ENCODE results near the gene SH2D3A. TPM values are rescaled to one million over a fixed set of nuclear protein-coding genes. Genes with fewer than 3 reads are reported as not detected.

SH2D3A gene
- total and polyA plus RNA-seq, 2 experiments from 2014 or later = 14.8 to 19.6 TPM

DNA sequence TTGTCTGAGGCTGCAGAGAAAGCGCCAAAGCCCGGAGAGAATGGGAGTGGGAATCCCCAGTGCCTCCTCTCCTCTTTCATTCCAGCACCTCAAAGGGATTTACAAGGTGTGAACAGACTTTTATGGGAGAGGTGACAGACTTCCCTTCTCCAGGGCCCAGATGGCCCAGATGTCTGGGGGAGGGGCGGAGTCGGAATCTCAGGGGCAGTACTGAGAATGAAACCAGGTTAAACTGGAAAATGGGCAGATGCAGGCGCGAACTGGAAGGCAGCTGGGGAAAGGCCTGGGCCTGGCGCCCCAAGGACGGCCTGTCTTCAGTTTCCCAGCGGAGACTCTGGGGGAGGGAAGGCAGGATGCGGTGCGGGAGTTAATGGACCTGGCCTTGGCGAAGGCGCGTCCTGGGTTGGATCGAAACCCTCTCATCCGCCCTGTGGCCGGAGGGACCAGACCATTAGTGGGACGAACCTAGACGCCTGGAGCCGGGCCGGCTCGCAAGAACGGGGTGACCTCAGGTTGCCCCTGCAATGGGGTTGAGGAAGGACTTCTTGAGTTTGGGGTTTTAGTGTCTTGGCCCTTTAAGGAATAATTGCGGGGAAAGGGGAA is 28.3 kb downstream of the SH2D3A start:
- H2AFZ ChIP-seq = peak overlapping the region; percentile 81
- H3K4me3 ChIP-seq = peak overlapping the region; percentile 17

GRCh38 chr19:6737873-6738786 is 29.1 kb downstream of the SH2D3A start:
- peak overlapping the region; percentile 86 for H3K4me2 ChIP-seq
- H3K9me3 ChIP-seq (ENCODE audit: low read depth) = no peaks in the 10 kb centered on the region
- H3K4me3 ChIP-seq = no peak overlapping the region
- peak; percentile 89 for DNase-seq (ENCODE audit: low spot score)
- peaks cover 32% of the 10 kb centered on the region for H3K4me1 ChIP-seq (ENCODE audit: insufficient read depth)
- peaks cover 5% of the 10 kb centered on the region for H4K20me1 ChIP-seq (ENCODE audit: insufficient read depth, poor library complexity, severe bottlenecking)
- H3K9me2 ChIP-seq (replicated peaks; ENCODE audit: insufficient read depth) = no peaks in the 10 kb centered on the region
- peak overlapping the region; percentile 98 for H3K27ac ChIP-seq
- H2AFZ ChIP-seq = peak overlapping the region; percentile 81
- no peak for TF ChIP-seq EZH2 (IDR thresholded peaks at IDR 0.05; ENCODE audit: borderline replicate concordance)
- no peak for TF ChIP-seq EZH2phosphoT487 (IDR thresholded peaks at IDR 0.05; ENCODE audit: low read depth, severe bottlenecking, unreplicated experiment)
- TF ChIP-seq CTCF (IDR thresholded peaks at IDR 0.05; ENCODE audit: poor library complexity) = peak; percentile 68
- WGBS (ENCODE audit: low lambda C conversion rate, missing lambda C conversion rate) = 8% methylated on average over 13 of the region's 13 CpGs
- H3K27me3 ChIP-seq = no peaks in the 10 kb centered on the region
- H3K36me3 ChIP-seq (replicated peaks; ENCODE audit: insufficient read depth, low read depth) = no peaks in the 10 kb centered on the region
- peaks cover 42% of the 10 kb centered on the region for H3K79me2 ChIP-seq

More for the DNA sequence above, 28.3 kb downstream of the SH2D3A start:
- peak; percentile 81 for DNase-seq (ENCODE audit: low spot score)
- H3K4me1 ChIP-seq (ENCODE audit: insufficient read depth) = peaks cover 39% of the 10 kb centered on the region
- H4K20me1 ChIP-seq (ENCODE audit: insufficient read depth, poor library complexity, severe bottlenecking) = peaks cover 5% of the 10 kb centered on the region
- 13% methylated on average over 24 of the region's 24 CpGs for WGBS (ENCODE audit: low lambda C conversion rate, missing lambda C conversion rate)
- H3K79me2 ChIP-seq = peaks cover 42% of the 10 kb centered on the region
- peak overlapping the region; percentile 98 for H3K27ac ChIP-seq
- H3K4me2 ChIP-seq = peak overlapping the region; percentile 86
- H3K27me3 ChIP-seq = no peaks in the 10 kb centered on the region
- TF ChIP-seq EZH2 (IDR thresholded peaks at IDR 0.05; ENCODE audit: borderline replicate concordance) = no peak
- TF ChIP-seq EZH2phosphoT487 (IDR thresholded peaks at IDR 0.05; ENCODE audit: low read depth, severe bottlenecking, unreplicated experiment) = no peak
- no peak for TF ChIP-seq CTCF (IDR thresholded peaks at IDR 0.05; ENCODE audit: poor library complexity)
- no peaks in the 10 kb centered on the region for H3K9me3 ChIP-seq (ENCODE audit: low read depth)
- no peaks in the 10 kb centered on the region for H3K9me2 ChIP-seq (replicated peaks; ENCODE audit: insufficient read depth)
- H3K36me3 ChIP-seq (replicated peaks; ENCODE audit: insufficient read depth, low read depth) = no peaks in the 10 kb centered on the region

GRCh38 chr19:6737284-6737872 is 29.9 kb downstream of the SH2D3A start, which contains the start of gene GPR108:
TSS of gene GPR108 (minus strand) at chr19:6737580. CDS start at chr19:6737576, 4 bp downstream.
- H3K9me3 ChIP-seq (ENCODE audit: low read depth) = no peaks in the 10 kb centered on the region
- peaks cover 41% of the 10 kb centered on the region for H3K79me2 ChIP-seq
- H3K9me2 ChIP-seq (replicated peaks; ENCODE audit: insufficient read depth) = no peaks in the 10 kb centered on the region
- TF ChIP-seq CTCF (IDR thresholded peaks at IDR 0.05; ENCODE audit: poor library complexity) = no peak
- no peak for TF ChIP-seq EZH2 (IDR thresholded peaks at IDR 0.05; ENCODE audit: borderline replicate concordance)
- no peak for TF ChIP-seq EZH2phosphoT487 (IDR thresholded peaks at IDR 0.05; ENCODE audit: low read depth, severe bottlenecking, unreplicated experiment)
- H3K4me1 ChIP-seq (ENCODE audit: insufficient read depth) = peaks cover 32% of the 10 kb centered on the region
- H2AFZ ChIP-seq = peak within 1 kb of the TSS; percentile 50
- H3K4me2 ChIP-seq = peak within 1 kb of the TSS; percentile 87
- no peaks in the 10 kb centered on the region for H3K36me3 ChIP-seq (replicated peaks; ENCODE audit: insufficient read depth, low read depth)
- WGBS (ENCODE audit: low lambda C conversion rate, missing lambda C conversion rate) = under 1% methylated on average over 27 of the region's 55 CpGs
- H3K27me3 ChIP-seq = no peaks in the 10 kb centered on the region
- peak; percentile 100 for DNase-seq (ENCODE audit: low spot score)
- peaks cover 5% of the 10 kb centered on the region for H4K20me1 ChIP-seq (ENCODE audit: insufficient read depth, poor library complexity, severe bottlenecking)
- peak within 1 kb of the TSS; percentile 71 for H3K4me3 ChIP-seq
- H3K27ac ChIP-seq = peak within 1 kb of the TSS; percentile 98

Measured in hepatocyte (in vitro differentiated cells).